ENCODE data around the gene PLPP7.

PLPP7 gene

GRCh38 chr9:131303381-131304321, 14.1 kb downstream of the PLPP7 start:
- ATAC-seq (no peak), DNase-seq (ENCODE audit: low spot score in 2 of 2) (no peak)
- Mint-ChIP-seq H3K36me3 (no peaks in the 10 kb centered on the region), H3K27ac (no peak overlapping the region), H3K4me1 (no peaks in the 10 kb centered on the region), H3K9me3 (no peaks in the 10 kb centered on the region), H3K4me3 (no peak overlapping the region)

GRCh38 chr9:131304676-131305355, 15.3 kb downstream of the PLPP7 start:
- no peak overlapping the region for H3K27ac Mint-ChIP-seq
- H3K4me3 Mint-ChIP-seq: no peak overlapping the region
- no peak for ATAC-seq
- no peak for DNase-seq (ENCODE audit: low spot score in 2 of 2)
- no peaks in the 10 kb centered on the region for H3K36me3 Mint-ChIP-seq
- no peaks in the 10 kb centered on the region for H3K4me1 Mint-ChIP-seq
- no peaks in the 10 kb centered on the region for H3K9me3 Mint-ChIP-seq

- Mint-ChIP-seq H3K4me3 (no peak overlapping the region), H3K4me1 (peaks cover 12% of the 10 kb centered on the region), H3K27ac (no peak overlapping the region), H3K9me3 (no peaks in the 10 kb centered on the region), H3K36me3 (no peaks in the 10 kb centered on the region)
- DNase-seq (ENCODE audit: low spot score in 2 of 2) (no peak), ATAC-seq (no peak)
Measured at GRCh38 chr9:131306397-131307004, 17.0 kb downstream of the PLPP7 start.

GRCh38 chr9:131307974-131308373, 18.5 kb downstream of the PLPP7 start:
- Mint-ChIP-seq H3K9me3 (no peaks in the 10 kb centered on the region), H3K4me1 (peaks cover 12% of the 10 kb centered on the region), H3K4me3 (no peak overlapping the region), H3K36me3 (no peaks in the 10 kb centered on the region), H3K27ac (no peak overlapping the region)
- DNase-seq (ENCODE audit: low spot score in 2 of 2) (no peak), ATAC-seq (no peak)

GRCh38 chr9:131308452-131308851, 18.9 kb downstream of the PLPP7 start:
- Mint-ChIP-seq H3K4me3 (no peak overlapping the region), H3K9me3 (no peaks in the 10 kb centered on the region), H3K27ac (no peak overlapping the region), H3K4me1 (peaks cover 12% of the 10 kb centered on the region), H3K36me3 (no peaks in the 10 kb centered on the region)
- ATAC-seq (no peak), DNase-seq (ENCODE audit: low spot score in 2 of 2) (no peak)

GRCh38 chr9:131308906-131309529, 19.5 kb downstream of the PLPP7 start:
- DNase-seq (ENCODE audit: low spot score in 2 of 2) (no peak), ATAC-seq (no peak)
- Mint-ChIP-seq H3K4me3 (no peak overlapping the region), H3K9me3 (no peaks in the 10 kb centered on the region), H3K4me1 (peaks cover 12% of the 10 kb centered on the region), H3K36me3 (no peaks in the 10 kb centered on the region), H3K27ac (no peak overlapping the region)

- no peak for DNase-seq (ENCODE audit: low spot score in 2 of 2)
- ATAC-seq: no peak
Measured at GRCh38 chr9:131309530-131310276, 20.2 kb downstream of the PLPP7 start.

GRCh38 chr9:131310833-131311554, 21.5 kb downstream of the PLPP7 start:
- peaks cover 12% of the 10 kb centered on the region for H3K4me1 Mint-ChIP-seq
- no peaks in the 10 kb centered on the region for H3K9me3 Mint-ChIP-seq
- ATAC-seq: peak; percentile 94
- peak overlapping the region; percentile 59 for H3K4me3 Mint-ChIP-seq
- peak; percentile 41 to 68 for DNase-seq (ENCODE audit: low spot score in 2 of 2)
- peak overlapping the region; percentile 83 for H3K27ac Mint-ChIP-seq
- H3K36me3 Mint-ChIP-seq: no peaks in the 10 kb centered on the region

More at GRCh38 chr9:131309530-131310276, 20.2 kb downstream of the PLPP7 start:
- peak overlapping the region; percentile 83 for H3K27ac Mint-ChIP-seq
- no peaks in the 10 kb centered on the region for H3K36me3 Mint-ChIP-seq
- H3K9me3 Mint-ChIP-seq: no peaks in the 10 kb centered on the region
- H3K4me1 Mint-ChIP-seq: peaks cover 12% of the 10 kb centered on the region
- peak overlapping the region; percentile 59 for H3K4me3 Mint-ChIP-seq

- H3K36me3 Mint-ChIP-seq: no peaks in the 10 kb centered on the region
- DNase-seq (ENCODE audit: low spot score in 2 of 2) (no peak), ATAC-seq (no peak)
- peaks cover 12% of the 10 kb centered on the region for H3K4me1 Mint-ChIP-seq
- no peaks in the 10 kb centered on the region for H3K9me3 Mint-ChIP-seq
- H3K4me3 Mint-ChIP-seq: no peak overlapping the region
- no peak overlapping the region for H3K27ac Mint-ChIP-seq
Measured at GRCh38 chr9:131312246-131312645, 22.7 kb downstream of the PLPP7 start.

GRCh38 chr9:131312822-131313770, 23.6 kb downstream of the PLPP7 start:
- H3K36me3 Mint-ChIP-seq: no peaks in the 10 kb centered on the region
- H3K9me3 Mint-ChIP-seq: no peaks in the 10 kb centered on the region
- H3K4me1 Mint-ChIP-seq: peaks cover 12% of the 10 kb centered on the region
- no peak for ATAC-seq
- no peak for DNase-seq (ENCODE audit: low spot score in 2 of 2)
- no peak overlapping the region for H3K27ac Mint-ChIP-seq
- H3K4me3 Mint-ChIP-seq: no peak overlapping the region

GRCh38 chr9:131318231-131319085, 28.9 kb downstream of the PLPP7 start:
- Mint-ChIP-seq H3K27ac (no peak overlapping the region), H3K36me3 (no peaks in the 10 kb centered on the region), H3K4me1 (no peaks in the 10 kb centered on the region), H3K9me3 (no peaks in the 10 kb centered on the region), H3K4me3 (no peak overlapping the region)
- ATAC-seq (no peak), DNase-seq (ENCODE audit: low spot score in 2 of 2) (no peak)

GRCh38 chr9:131319486-131319885, 30.0 kb downstream of the PLPP7 start:
- ATAC-seq (no peak), DNase-seq (ENCODE audit: low spot score in 2 of 2) (no peak)
- H3K4me3 Mint-ChIP-seq: no peak overlapping the region
- H3K9me3 Mint-ChIP-seq: no peaks in the 10 kb centered on the region
- no peaks in the 10 kb centered on the region for H3K36me3 Mint-ChIP-seq
- no peaks in the 10 kb centered on the region for H3K4me1 Mint-ChIP-seq
- H3K27ac Mint-ChIP-seq: no peak overlapping the region

Measured in stimulated activated effector memory CD8-positive, alpha-beta T cell treated with anti-CD3 and anti-CD28 coated beads, Interleukin-12 subunit alpha, Interleukin-12 subunit beta, amount 100 ng/mL, for 72 hours (primary cell).